Transverse colon (tissue), 4 donors: ENCODE results near the gene SLC5A1. TPM values are rescaled to one million over a fixed set of nuclear protein-coding genes. Genes with fewer than 3 reads are reported as not detected.

ENCODE experiments used
- DNase-seq: peaks from one replicate; pipeline ENCODE4 v3.0.0-alpha.2; 2019
- H3K27ac ChIP-seq, 4 donors: fragments of 200-600 bp; sonication (generic); 2 replicates each; pipeline ENCODE4 v1.5.1; 2016 to 2018; ENCODE audit warnings: inconsistent platforms in 4 of 4
- H3K27me3 ChIP-seq: fragments of 200-600 bp; sonication (generic); 2 replicates; pipeline ENCODE4 v1.5.1; 2017; ENCODE audit warnings: inconsistent platforms
- H3K36me3 ChIP-seq, 4 donors: fragments of 200-600 bp; sonication (generic); 2 replicates each; pipeline ENCODE4 v1.5.1; 2017 to 2019; ENCODE audit warnings: inconsistent platforms in 4 of 4
- H3K4me1 ChIP-seq, 4 donors: fragments of 200-600 bp; sonication (generic); 2 replicates each; pipeline ENCODE4 v1.5.1; 2017 to 2020; ENCODE audit warnings: inconsistent platforms in 4 of 4
- H3K4me3 ChIP-seq, 4 donors: fragments of 200-600 bp; sonication (generic); 1 replicate in 1 of 4; 2 replicates in 3 of 4; pipeline versions ENCODE4 v1.5.1 to v1.6.1; 2017 to 2019; ENCODE audit warnings: inconsistent platforms in 4 of 4
- H3K9me3 ChIP-seq, 2 donors: fragments of 200-600 bp; sonication (generic); 2 replicates each; pipeline ENCODE4 v1.5.1; 2017 to 2019; ENCODE audit warnings: inconsistent platforms in 2 of 2
- EP300 ChIP-seq: sonication (generic); formaldehyde crosslinking; IDR thresholded peaks from one replicate; pipeline ENCODE4 v1.6.1; 2017; ENCODE audit warnings: antibody characterized with exemption, low read depth
- POLR2A ChIP-seq: fragments of 450-650 bp; IDR thresholded peaks from one replicate; pipeline ENCODE4 v1.6.1; 2016; ENCODE audit warnings: antibody characterized with exemption, mild to moderate bottlenecking, moderate library complexity
- POLR2AphosphoS5 ChIP-seq, 3 donors: sonication (generic); formaldehyde crosslinking; IDR thresholded peaks; one replicate each; pipeline ENCODE4 v1.6.1; 2016; ENCODE audit warnings: antibody characterized with exemption in 3 of 3
- WGBS, 2 donors: methylation state at CpG; one replicate each; pipeline ENCODE4 v1.1.5; 2018; ENCODE audit warnings: low coverage in 1 of 2; 5-methylcytosine and 5-hydroxymethylcytosine counted together
- in situ Hi-C, 4 donors: fragments of 200-750 bp; cut with MboI; loops; one replicate each; pipeline versions ENCODE4 v1.15.0 to v1.15.1; 2017; ENCODE audit warnings: low sequenced_read_pairs in 3 of 4, low pct_ligation_motif_present in 1 of 4, low pct_unique_long_range_greater_than_20kb in 1 of 4
- intact Hi-C: fragments of 100-400 bp; cut with DNase I; formaldehyde crosslinking; loops from one replicate; pipeline ENCODE4 v1.15.1; 2023; ENCODE audit warnings: low total_unique reads
- total RNA-seq, 4 donors: library from RNA; depleted of rRNA; stranded (reverse); fragments of >200 nt; gene quantifications; one replicate each; pipeline ENCODE4 v1.1.0, GENCODE V29; 2016
- TF ChIP-seq, protein P1 (sequence below), 5 experiments: fragments of 200-600 bp in 3 of 5; fragments of 450-650 bp in 2 of 5; sonication (generic) in 3 of 5; IDR thresholded peaks; 1 replicate in 2 of 5; 2 replicates in 3 of 5; pipeline ENCODE4 v1.5.1; 2016 to 2017; ENCODE audit warnings: antibody characterized with exemption in 5 of 5, inconsistent platforms in 3 of 5, mild to moderate bottlenecking in 2 of 5, moderate library complexity in 1 of 5

SLC5A1 gene
- total RNA-seq, 4 donors from 2014 or later = 25.5 to 145 (median 83.2) TPM

- H3K36me3 ChIP-seq = no peaks in the 10 kb centered on the region
- no peak overlapping the region for H3K4me3 ChIP-seq
- in situ Hi-C loops (no loop called here), intact Hi-C loops (no loop called here)
- WGBS, 2 donors = 29 to 75% methylated on average over 1 to 2 of the region's 2 CpGs
- H3K27ac ChIP-seq = no peak overlapping the region
- no peak for DNase-seq
- H3K9me3 ChIP-seq = peaks cover 13 to 14% of the 10 kb centered on the region in 2 donors
- H3K27me3 ChIP-seq = no peaks in the 10 kb centered on the region
- H3K4me1 ChIP-seq = no peaks in the 10 kb centered on the region
- TF ChIP-seq EP300 (no peak), POLR2AphosphoS5 (IDR thresholded peaks at IDR 0.05) (no peak)
- TF ChIP-seq, protein P1, sequence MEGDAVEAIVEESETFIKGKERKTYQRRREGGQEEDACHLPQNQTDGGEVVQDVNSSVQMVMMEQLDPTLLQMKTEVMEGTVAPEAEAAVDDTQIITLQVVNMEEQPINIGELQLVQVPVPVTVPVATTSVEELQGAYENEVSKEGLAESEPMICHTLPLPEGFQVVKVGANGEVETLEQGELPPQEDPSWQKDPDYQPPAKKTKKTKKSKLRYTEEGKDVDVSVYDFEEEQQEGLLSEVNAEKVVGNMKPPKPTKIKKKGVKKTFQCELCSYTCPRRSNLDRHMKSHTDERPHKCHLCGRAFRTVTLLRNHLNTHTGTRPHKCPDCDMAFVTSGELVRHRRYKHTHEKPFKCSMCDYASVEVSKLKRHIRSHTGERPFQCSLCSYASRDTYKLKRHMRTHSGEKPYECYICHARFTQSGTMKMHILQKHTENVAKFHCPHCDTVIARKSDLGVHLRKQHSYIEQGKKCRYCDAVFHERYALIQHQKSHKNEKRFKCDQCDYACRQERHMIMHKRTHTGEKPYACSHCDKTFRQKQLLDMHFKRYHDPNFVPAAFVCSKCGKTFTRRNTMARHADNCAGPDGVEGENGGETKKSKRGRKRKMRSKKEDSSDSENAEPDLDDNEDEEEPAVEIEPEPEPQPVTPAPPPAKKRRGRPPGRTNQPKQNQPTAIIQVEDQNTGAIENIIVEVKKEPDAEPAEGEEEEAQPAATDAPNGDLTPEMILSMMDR (IDR thresholded peaks at IDR 0.05) = no peak
Observed at GRCh38 chr22:32018056-32018455, 25.0 kb upstream of the SLC5A1 start.

DNA sequence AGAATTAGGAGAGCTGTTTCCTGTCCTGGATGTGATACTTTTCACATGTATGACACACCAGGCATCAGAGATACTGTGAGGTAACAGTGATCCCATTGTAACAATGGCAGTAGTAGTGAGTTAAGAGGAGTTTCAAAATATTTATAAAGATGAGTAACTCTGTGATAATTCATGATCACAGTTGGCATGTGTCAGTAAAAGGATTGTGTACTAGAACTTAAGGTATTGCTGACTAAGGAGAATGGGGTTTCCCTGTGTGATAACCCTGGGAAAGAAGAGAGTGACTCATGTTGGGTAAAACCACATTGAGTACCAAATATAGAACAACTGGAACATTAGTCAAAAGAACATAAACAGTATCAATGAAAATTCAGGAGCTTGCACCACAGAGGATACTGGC is 22.9 kb upstream of the SLC5A1 start:
- in situ Hi-C loops = no loop called here
- no peak overlapping the region for H3K27ac ChIP-seq
- no peak for DNase-seq

DNA sequence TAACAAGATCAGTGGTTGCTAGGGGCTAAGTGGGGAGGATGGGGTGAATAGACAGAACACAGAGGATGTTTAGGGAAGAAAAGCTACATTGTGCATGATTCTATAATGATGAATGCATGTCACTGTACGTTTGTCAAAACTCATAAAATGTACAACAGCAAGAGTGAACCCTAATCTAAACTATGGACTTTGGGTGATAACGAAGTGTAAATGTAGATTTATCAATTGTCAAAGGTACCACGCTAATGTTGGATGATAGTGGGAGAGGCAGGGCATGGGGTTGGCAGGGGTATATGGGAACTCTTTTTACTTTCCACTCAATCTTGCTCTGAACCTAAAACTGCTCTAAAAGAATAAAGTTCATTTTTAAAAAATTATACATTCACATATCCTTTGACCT is 21.3 kb upstream of the SLC5A1 start:
- H3K4me1 ChIP-seq = peaks cover 0 to 6% (median 0%) of the 10 kb centered on the region in 4 donors
- H3K27ac ChIP-seq = no peak overlapping the region
- 67 to 78% methylated on average over 3 of the region's 3 CpGs for WGBS, 2 donors
- H3K27me3 ChIP-seq = no peaks in the 10 kb centered on the region
- TF ChIP-seq, protein P1 (IDR thresholded peaks at IDR 0.05) = no peak
- TF ChIP-seq EP300 (no peak), POLR2A (no peak), POLR2AphosphoS5 (IDR thresholded peaks at IDR 0.05) (no peak)
- intact Hi-C loops = no loop called here
- DNase-seq = no peak
- no peak overlapping the region for H3K4me3 ChIP-seq
- no peaks in the 10 kb centered on the region for H3K36me3 ChIP-seq
- no peaks in the 10 kb centered on the region for H3K9me3 ChIP-seq
- in situ Hi-C loops = no loop called here

More for the DNA sequence above, 22.9 kb upstream of the SLC5A1 start:
- Histone ChIP-seq H3K9me3 (no peaks in the 10 kb centered on the region), H3K27me3 (no peaks in the 10 kb centered on the region), H3K36me3 (no peaks in the 10 kb centered on the region), H3K4me3 (no peak overlapping the region), H3K4me1 (peaks cover 0 to 6% (median 0%) of the 10 kb centered on the region in 4 donors)
- intact Hi-C loops = no loop called here
- no peak for TF ChIP-seq POLR2A
- TF ChIP-seq, protein P1 (IDR thresholded peaks at IDR 0.05) = no peak

GRCh38 chr22:32023251-32023827 is 19.7 kb upstream of the SLC5A1 start:
- no peaks in the 10 kb centered on the region for H3K27me3 ChIP-seq
- no peak for DNase-seq
- peak overlapping the region in 2 of 4 donors; percentile 4 to 7 for H3K27ac ChIP-seq
- no peaks in the 10 kb centered on the region for H3K36me3 ChIP-seq
- peaks cover 0 to 6% (median 0%) of the 10 kb centered on the region in 4 donors for H3K4me1 ChIP-seq
- 91 to 95% methylated on average over 2 of the region's 2 CpGs for WGBS, 2 donors
- in situ Hi-C loops (no loop called here), intact Hi-C loops (no loop called here)
- no peak overlapping the region for H3K4me3 ChIP-seq
- no peaks in the 10 kb centered on the region for H3K9me3 ChIP-seq
- TF ChIP-seq POLR2A (no peak), POLR2AphosphoS5 (IDR thresholded peaks at IDR 0.05) (no peak), EP300 (no peak)
- TF ChIP-seq, protein P1 (IDR thresholded peaks at IDR 0.05) = no peak
